ENCODE results near the gene TPTE.
"Not testable (repeated sequence)": the region's sequence is repeated elsewhere in the genome, so short reads cannot be mapped to it uniquely, and the experiment has no call there.

The TPTE gene

GRCh38 chr21:10617133-10617752 lies 95.9 kb downstream of the TPTE start:
- DNase-seq = not testable (repeated sequence)

- DNase-seq = no peak
Measured at GRCh38 chr21:10627316-10627863, 106.0 kb downstream of the TPTE start.

GRCh38 chr21:10629239-10629638 lies 107.9 kb downstream of the TPTE start:
- not testable (repeated sequence) for DNase-seq

GRCh38 chr21:10630829-10631228 lies 109.4 kb downstream of the TPTE start:
- DNase-seq = not testable (repeated sequence)

GRCh38 chr21:10631316-10631715 lies 109.9 kb downstream of the TPTE start:
- DNase-seq = not testable (repeated sequence)

- not testable (repeated sequence) for DNase-seq
Measured at GRCh38 chr21:10638144-10638543, 116.8 kb downstream of the TPTE start.

- DNase-seq = no peak
Measured at GRCh38 chr21:10639123-10639522, 117.7 kb downstream of the TPTE start.

- not testable (repeated sequence) for DNase-seq
Measured at GRCh38 chr21:10639746-10640145, 118.4 kb downstream of the TPTE start.

GRCh38 chr21:10640446-10640845 lies 119.1 kb downstream of the TPTE start:
- DNase-seq = no peak

- DNase-seq = no peak
Measured at GRCh38 chr21:10641107-10641506, 119.7 kb downstream of the TPTE start.

GRCh38 chr21:10645667-10646066 lies 124.3 kb downstream of the TPTE start:
- not testable (repeated sequence) for DNase-seq

GRCh38 chr21:10649350-10650149 lies 128.2 kb downstream of the TPTE start:
- DNase-seq = not testable (repeated sequence)

- not testable (repeated sequence) for DNase-seq
Measured at GRCh38 chr21:10650297-10650696, 128.9 kb downstream of the TPTE start.
